B cell (primary cell): ENCODE results near the gene TUBA8.

Source experiments
- EZH2 ChIP-seq: IDR thresholded peaks from 2 replicates; pipeline ENCODE4 v1.6.1; 2012; ENCODE audit warnings: borderline replicate concordance, low read depth, mild to moderate bottlenecking, moderate library complexity, low read length; ENCODE audit not compliant: insufficient read depth, poor library complexity, severe bottlenecking
- TF ChIP-seq, protein P1 (sequence below): fragments of 200-600 bp; IDR thresholded peaks from one replicate; pipeline ENCODE4 v1.8.0; 2022; ENCODE audit warnings: antibody characterized with exemption, mild to moderate bottlenecking

- no peak for TF ChIP-seq EZH2
- TF ChIP-seq, protein P1, sequence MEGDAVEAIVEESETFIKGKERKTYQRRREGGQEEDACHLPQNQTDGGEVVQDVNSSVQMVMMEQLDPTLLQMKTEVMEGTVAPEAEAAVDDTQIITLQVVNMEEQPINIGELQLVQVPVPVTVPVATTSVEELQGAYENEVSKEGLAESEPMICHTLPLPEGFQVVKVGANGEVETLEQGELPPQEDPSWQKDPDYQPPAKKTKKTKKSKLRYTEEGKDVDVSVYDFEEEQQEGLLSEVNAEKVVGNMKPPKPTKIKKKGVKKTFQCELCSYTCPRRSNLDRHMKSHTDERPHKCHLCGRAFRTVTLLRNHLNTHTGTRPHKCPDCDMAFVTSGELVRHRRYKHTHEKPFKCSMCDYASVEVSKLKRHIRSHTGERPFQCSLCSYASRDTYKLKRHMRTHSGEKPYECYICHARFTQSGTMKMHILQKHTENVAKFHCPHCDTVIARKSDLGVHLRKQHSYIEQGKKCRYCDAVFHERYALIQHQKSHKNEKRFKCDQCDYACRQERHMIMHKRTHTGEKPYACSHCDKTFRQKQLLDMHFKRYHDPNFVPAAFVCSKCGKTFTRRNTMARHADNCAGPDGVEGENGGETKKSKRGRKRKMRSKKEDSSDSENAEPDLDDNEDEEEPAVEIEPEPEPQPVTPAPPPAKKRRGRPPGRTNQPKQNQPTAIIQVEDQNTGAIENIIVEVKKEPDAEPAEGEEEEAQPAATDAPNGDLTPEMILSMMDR = no peak
These were observed 3.2 kb downstream of the TUBA8 start for GRCh38 chr22:18113680-18114394.
